Epithelial cell of esophagus (primary cell): Measurements from ENCODE around the gene LZTS3.

Source experiments
- DNase-seq: peaks from one replicate; pipeline ENCODE4 v3.0.0; 2010; ENCODE audit warnings: low read depth
- H3K4me3 ChIP-seq: 2 replicates; pipeline ENCODE4 v1.5.1; 2011; ENCODE audit warnings: mild to moderate bottlenecking, low read length, control low read depth
- CTCF ChIP-seq: IDR thresholded peaks from 2 replicates; pipeline ENCODE4 v1.5.1; 2011; ENCODE audit warnings: low read depth, mild to moderate bottlenecking, low read length, control low read depth, inconsistent platforms; ENCODE audit not compliant: insufficient read depth; ENCODE audit errors: missing control alignments

LZTS3 gene

GRCh38 chr20:3177746-3178485, 4.6 kb upstream of the LZTS3 start:
- DNase-seq, result no peak
- no peak for TF ChIP-seq CTCF
- no peak overlapping the region for H3K4me3 ChIP-seq

GRCh38 chr20:3175270-3175669, 1.9 kb upstream of the LZTS3 start:
- DNase-seq, result no peak
- no peak for TF ChIP-seq CTCF
- no peak overlapping the region for H3K4me3 ChIP-seq

GRCh38 chr20:3174442-3175261, 1.3 kb upstream of the LZTS3 start:
- peak; percentile 56 for DNase-seq
- peak overlapping the region; percentile 86 for H3K4me3 ChIP-seq
- TF ChIP-seq CTCF, result no peak

GRCh38 chr20:3173610-3174441, 477 bp upstream of the LZTS3 start:
- peak; percentile 83 for DNase-seq
- peak overlapping the region; percentile 86 for H3K4me3 ChIP-seq
- TF ChIP-seq CTCF, result no peak

GRCh38 chr20:3172126-3172932, 1.0 kb downstream of the LZTS3 start:
- no peak overlapping the region for H3K4me3 ChIP-seq
- DNase-seq, result no peak
- TF ChIP-seq CTCF, result no peak
